Upper lobe of right lung (tissue), 1 donor: ENCODE measurements around the gene DNAJC6. TPM values are rescaled to one million over a fixed set of nuclear protein-coding genes. Genes with fewer than 3 reads are reported as not detected.
A peak's percentile ranks its signal among the peaks of the same experiment; 100 is the strongest.

ENCODE experiments used
- ATAC-seq: fragments of 200-7000 bp; cut with Tn5 transposase; one replicate; pipeline ENCODE4 v1.9.1; 2020; ENCODE audit warnings: mild to moderate bottlenecking, moderate library complexity
- DNase-seq: peaks from one replicate; pipeline ENCODE4 v3.0.0-alpha.2; 2020
- H3K27ac ChIP-seq: fragments of 200-600 bp; one replicate; pipeline ENCODE4 v1.8.0; 2022
- H3K27me3 ChIP-seq: fragments of 200-600 bp; one replicate; pipeline ENCODE4 v1.8.0; 2022; ENCODE audit warnings: mild to moderate bottlenecking
- H3K36me3 ChIP-seq: fragments of 200-600 bp; one replicate; pipeline ENCODE4 v1.8.0; 2022
- H3K4me1 ChIP-seq: fragments of 200-600 bp; one replicate; pipeline ENCODE4 v1.8.0; 2022
- H3K4me3 ChIP-seq: fragments of 200-600 bp; one replicate; pipeline ENCODE4 v1.8.0; 2022; ENCODE audit warnings: mild to moderate bottlenecking
- H3K9me3 ChIP-seq: fragments of 200-600 bp; one replicate; pipeline ENCODE4 v1.8.0; 2022
- intact Hi-C: fragments of 100-400 bp; cut with DNase I; formaldehyde crosslinking; loops from one replicate; pipeline ENCODE4 v1.11.0; 2022
- total RNA-seq: library from RNA; stranded (reverse); fragmentation: NEBNext Ultra II Directional; extraction: Animal tissue kit (Norgen Biotek cat#: 25700); gene quantifications from one replicate; pipeline ENCODE4 v1.2.1, GENCODE V29; 2021
- TF ChIP-seq, protein P1 (sequence below): fragments of 200-600 bp; IDR thresholded peaks from one replicate; pipeline ENCODE4 v1.8.0; 2022; ENCODE audit warnings: antibody characterized with exemption
- donor health status: DM: no; HTN: yes; CAD: no; lungs with severe emphysema.

Gene DNAJC6
- total RNA-seq, 1 donor from 2014 or later: 6.6 TPM

DNA sequence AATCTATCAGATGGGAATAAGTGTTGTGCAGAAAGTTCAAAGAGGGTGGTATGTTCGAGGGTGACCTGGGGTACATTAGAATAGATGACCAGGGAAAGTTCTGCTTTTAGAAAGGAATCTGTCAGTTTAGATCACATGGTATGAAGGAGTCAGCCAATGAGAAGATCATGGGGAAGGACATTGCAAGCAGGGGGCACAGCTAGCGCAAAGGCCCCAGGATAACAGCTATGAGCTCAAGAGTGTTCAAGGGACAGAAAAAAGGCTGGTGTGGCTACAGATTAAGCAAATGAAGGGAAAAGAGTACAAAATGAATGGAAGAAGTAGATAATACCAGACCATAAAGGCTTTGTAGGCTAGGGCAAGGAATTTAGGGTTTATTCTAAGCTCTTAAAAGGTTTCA, 119.7 kb downstream of the DNAJC6 start:
- ATAC-seq (no peak), DNase-seq (no peak)
- TF ChIP-seq, protein P1, sequence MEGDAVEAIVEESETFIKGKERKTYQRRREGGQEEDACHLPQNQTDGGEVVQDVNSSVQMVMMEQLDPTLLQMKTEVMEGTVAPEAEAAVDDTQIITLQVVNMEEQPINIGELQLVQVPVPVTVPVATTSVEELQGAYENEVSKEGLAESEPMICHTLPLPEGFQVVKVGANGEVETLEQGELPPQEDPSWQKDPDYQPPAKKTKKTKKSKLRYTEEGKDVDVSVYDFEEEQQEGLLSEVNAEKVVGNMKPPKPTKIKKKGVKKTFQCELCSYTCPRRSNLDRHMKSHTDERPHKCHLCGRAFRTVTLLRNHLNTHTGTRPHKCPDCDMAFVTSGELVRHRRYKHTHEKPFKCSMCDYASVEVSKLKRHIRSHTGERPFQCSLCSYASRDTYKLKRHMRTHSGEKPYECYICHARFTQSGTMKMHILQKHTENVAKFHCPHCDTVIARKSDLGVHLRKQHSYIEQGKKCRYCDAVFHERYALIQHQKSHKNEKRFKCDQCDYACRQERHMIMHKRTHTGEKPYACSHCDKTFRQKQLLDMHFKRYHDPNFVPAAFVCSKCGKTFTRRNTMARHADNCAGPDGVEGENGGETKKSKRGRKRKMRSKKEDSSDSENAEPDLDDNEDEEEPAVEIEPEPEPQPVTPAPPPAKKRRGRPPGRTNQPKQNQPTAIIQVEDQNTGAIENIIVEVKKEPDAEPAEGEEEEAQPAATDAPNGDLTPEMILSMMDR: no peak
- Histone ChIP-seq H3K36me3 (peaks cover 63% of the 10 kb centered on the region), H3K27me3 (no peaks in the 10 kb centered on the region), H3K9me3 (no peaks in the 10 kb centered on the region), H3K27ac (peak overlapping the region; percentile 71), H3K4me1 (peaks cover 15% of the 10 kb centered on the region), H3K4me3 (no peak overlapping the region)
- intact Hi-C loops: no loop called here

DNA sequence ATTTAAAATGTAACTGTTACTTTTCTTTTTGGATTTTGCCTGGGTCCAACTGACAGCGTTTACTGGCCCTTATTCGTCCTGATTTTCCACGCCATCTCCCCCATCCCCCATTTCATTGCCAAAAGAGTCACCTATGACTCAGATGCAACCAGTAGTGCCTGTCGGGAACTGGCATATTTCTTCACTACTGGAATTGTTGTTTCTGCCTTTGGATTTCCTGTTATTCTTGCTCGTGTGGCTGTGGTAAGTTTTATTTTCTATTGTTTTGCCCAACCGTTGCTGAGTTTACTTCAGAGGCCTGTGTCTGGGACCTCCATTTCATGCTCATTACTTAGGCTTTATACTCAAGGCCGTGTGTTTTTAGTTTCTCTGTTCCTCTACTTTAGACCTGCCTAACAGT, 120.5 kb downstream of the DNAJC6 start:
- DNase-seq (no peak), ATAC-seq (peak; percentile 47)
- H3K9me3 ChIP-seq: no peaks in the 10 kb centered on the region
- TF ChIP-seq, protein P1: no peak
- H3K4me1 ChIP-seq: peaks cover 12% of the 10 kb centered on the region
- H3K36me3 ChIP-seq: peaks cover 71% of the 10 kb centered on the region
- intact Hi-C loops: no loop called here
- no peaks in the 10 kb centered on the region for H3K27me3 ChIP-seq
- peak overlapping the region; percentile 71 for H3K27ac ChIP-seq
- no peak overlapping the region for H3K4me3 ChIP-seq

DNA sequence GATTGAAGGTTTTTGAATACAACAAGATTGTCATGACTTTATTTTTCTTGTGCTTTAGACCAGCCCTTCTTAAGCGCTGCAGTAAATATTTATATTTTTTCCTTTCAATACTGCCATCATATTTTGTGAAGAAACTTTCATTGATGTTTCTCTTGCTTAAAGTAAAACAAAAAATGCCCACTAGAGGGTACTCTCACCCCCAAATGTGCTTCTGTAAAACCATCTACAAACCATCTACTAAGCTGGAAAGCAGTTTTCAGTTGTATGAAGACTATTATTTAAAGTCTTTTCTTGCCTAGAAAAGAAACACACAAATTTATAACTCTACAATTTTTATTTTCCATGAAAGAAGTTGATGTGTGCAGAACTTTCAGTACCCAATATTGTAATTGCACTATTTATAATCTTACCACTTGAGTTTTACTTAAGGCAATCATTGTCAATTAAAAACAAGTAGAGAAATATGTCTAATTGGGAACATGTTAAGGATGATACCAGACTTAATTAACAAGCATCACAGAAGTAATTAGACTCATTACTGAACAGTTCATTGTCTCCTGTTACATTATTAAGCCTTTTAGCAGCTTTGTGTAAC, 121.9 kb downstream of the DNAJC6 start:
- Histone ChIP-seq H3K4me1 (peaks cover 7% of the 10 kb centered on the region), H3K4me3 (no peak overlapping the region), H3K27me3 (no peaks in the 10 kb centered on the region), H3K27ac (peak overlapping the region; percentile 32), H3K36me3 (peaks cover 60% of the 10 kb centered on the region), H3K9me3 (no peaks in the 10 kb centered on the region)
- intact Hi-C loops: no loop called here
- TF ChIP-seq, protein P1: peak; percentile 62
- ATAC-seq (peak; percentile 61), DNase-seq (no peak)

DNA sequence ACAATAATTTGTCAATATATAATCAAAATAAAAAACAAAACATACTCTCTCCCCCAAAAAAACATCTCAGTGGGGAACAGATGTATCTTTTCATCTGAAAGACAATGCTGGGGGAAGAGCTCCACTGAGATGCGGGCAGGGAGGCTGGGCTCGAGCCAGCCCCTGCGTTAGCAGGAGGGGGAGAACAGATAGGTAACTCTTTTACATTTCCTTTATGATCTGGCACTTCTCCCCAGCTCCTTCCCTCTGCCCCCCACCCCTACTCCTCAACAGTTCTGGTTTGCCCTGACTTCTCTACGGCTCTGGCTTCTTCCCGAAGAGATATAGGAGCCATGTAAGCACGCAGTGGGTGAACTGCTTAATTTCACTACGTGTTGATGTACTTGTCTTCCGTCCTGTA, 123.6 kb downstream of the DNAJC6 start:
- Histone ChIP-seq H3K27ac (no peak overlapping the region), H3K4me3 (no peak overlapping the region), H3K4me1 (peaks cover 7% of the 10 kb centered on the region), H3K9me3 (no peaks in the 10 kb centered on the region), H3K27me3 (no peaks in the 10 kb centered on the region), H3K36me3 (peaks cover 43% of the 10 kb centered on the region)
- no peak for ATAC-seq
- DNase-seq: no peak
- intact Hi-C loops: no loop called here
- TF ChIP-seq, protein P1: no peak

DNA sequence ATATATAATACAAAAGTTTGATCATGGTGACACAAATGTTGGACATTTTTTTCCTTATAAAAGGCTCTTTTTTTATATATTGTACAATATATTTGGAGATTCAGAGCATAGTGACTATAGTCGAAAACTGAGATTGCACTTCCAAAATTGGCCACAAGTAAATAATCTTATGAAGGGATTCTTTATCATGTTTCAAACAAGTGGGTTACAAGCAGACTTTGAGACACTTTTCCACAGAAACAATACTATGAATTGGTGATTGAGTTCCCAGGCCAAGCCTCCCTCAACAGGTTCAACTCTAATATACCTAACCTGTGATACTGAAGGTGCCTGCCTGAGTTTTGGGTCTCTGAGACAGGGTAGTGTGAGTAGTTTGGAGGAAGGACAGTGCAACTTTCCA, 124.9 kb downstream of the DNAJC6 start:
- Histone ChIP-seq H3K36me3 (peaks cover 43% of the 10 kb centered on the region), H3K4me3 (no peak overlapping the region), H3K9me3 (no peaks in the 10 kb centered on the region), H3K27me3 (no peaks in the 10 kb centered on the region), H3K27ac (no peak overlapping the region), H3K4me1 (peaks cover 7% of the 10 kb centered on the region)
- TF ChIP-seq, protein P1: peak; percentile 18
- intact Hi-C loops: no loop called here
- DNase-seq (no peak), ATAC-seq (no peak)

DNA sequence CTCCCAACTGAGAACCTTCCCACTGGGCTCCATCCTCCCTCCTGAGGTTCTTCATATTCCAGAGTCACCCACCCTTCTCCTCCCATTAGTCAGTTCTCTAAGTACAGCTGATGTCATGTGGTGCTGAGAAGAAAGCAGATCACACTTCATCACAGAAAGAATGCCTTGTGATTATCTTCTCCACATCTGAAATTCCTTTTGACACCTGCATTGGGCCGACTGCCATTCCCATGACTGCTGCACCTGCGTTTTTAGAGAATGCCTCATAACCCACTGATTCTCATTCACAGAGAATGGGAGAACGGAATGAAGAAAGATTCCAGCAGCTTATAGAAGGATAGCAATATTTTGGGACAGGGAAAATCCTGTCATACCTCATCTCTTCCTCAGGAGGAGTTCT, 125.4 kb downstream of the DNAJC6 start:
- Histone ChIP-seq H3K4me3 (no peak overlapping the region), H3K9me3 (no peaks in the 10 kb centered on the region), H3K4me1 (peaks cover 4% of the 10 kb centered on the region), H3K27me3 (no peaks in the 10 kb centered on the region), H3K27ac (no peak overlapping the region), H3K36me3 (peaks cover 43% of the 10 kb centered on the region)
- no peak for DNase-seq
- no peak for ATAC-seq
- TF ChIP-seq, protein P1: no peak
- intact Hi-C loops: no loop called here
